Dermis blood vessel endothelial cell (primary cell): Measurements from ENCODE around the gene TSFM. TPM values are rescaled to one million over a fixed set of nuclear protein-coding genes. Genes with fewer than 3 reads are reported as not detected.

Experiments used
- DNase-seq: peaks from one replicate; pipeline ENCODE4 v3.0.0; 2010
- total RNA-seq: library from RNA; depleted of rRNA; stranded (reverse); fragments of >200 nt; gene quantifications from 2 replicates; pipeline ENCODE4 v1.2.3, GENCODE V29; 2014

The TSFM gene
- total RNA-seq, 1 donor from 2014 or later, result 23.0 TPM

DNA sequence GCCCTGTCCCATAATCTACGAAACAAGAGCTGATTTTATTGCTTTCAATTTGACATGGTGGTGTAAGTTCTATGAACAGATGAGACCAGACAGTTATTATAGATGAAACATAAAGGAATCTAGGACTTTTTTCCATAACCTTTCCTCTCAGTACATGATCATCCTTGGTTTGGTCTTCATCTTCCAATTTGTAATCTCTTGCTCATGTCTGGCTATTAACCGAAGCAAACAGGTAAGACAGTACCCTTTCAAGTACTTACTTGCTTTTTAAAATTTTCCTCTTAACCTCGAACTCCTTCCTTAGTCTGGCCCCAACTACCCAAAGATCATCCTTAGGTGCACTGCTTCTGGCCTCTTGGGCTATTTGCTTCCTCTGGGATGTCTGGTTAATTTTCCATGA, 36.6 kb upstream of the TSFM start:
- no peak for DNase-seq

DNA sequence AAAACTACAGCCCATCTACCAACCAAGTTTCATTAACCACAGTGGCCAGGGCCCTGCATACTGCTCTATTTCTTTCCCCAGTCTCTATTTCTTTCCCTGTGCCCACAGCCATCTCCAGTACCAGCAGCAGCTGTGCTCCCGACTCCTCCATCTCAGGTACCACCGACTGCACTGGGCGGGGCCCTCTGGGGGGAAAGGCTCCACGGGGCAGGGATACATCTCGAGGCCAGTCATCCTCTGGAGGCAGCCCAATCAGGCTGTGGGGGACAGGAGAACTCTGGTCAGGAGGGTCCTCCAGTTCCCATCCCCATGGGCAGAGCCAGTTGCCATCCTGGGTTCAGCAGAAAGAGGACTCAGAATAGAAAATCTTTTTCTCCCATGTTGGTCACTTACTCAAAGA, 33.5 kb upstream of the TSFM start:
- no peak for DNase-seq

DNA sequence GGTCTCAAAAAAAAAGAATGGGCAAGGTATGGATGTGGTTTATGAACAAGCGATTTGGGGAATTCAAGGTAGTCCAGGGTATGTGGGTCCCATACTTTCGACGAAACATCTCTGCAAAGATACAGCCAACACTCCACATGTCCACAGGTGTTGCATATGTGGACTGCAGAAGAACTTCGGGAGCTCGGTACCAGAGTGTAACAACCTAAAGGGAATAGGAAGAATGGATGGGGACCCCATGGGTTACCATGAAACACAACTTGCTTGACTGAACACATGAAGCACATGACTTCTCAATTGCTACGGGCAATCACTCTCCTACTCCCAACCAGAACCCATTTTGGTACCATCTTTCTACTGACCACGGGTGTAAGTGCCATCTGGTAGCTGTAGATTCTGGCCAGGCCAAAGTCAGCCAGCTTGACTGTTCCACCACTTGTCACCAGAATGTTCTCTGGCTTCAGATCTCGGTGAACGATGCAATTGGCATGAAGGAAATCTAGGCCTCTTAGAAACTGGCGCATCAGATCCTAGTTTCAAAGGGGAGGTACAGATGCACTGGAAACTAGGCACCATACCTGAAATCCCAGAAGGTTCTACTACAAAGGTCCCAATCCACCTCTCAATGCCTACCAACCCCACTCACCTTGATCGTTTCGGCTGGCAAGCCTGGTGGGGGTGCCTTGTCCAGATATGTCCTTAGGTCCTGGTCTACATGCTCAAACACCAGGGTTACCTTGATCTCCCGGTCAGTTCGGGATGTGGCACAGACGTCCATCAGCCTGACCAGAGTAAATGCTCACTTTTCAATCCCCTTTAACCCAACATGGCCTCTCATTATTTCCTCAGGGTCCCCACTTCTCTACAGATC, 31.8 kb upstream of the TSFM start:
- no peak for DNase-seq

DNA sequence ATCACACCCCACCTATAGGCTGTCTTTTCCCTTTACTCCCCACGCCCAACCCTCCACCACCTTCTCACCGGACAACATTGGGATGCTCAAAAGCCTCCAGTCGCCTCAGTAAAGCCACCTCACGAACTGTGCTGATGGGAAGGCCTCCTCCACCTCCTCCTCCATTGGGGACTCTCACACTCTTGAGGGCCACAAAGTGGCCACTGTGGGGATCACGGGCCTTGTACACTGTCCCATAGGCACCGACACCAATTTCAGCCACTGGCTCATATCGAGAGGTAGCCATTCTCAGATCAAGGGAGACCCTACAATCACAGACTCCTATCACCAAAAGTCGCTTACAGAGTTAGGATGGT, 31.2 kb upstream of the TSFM start:
- no peak for DNase-seq

- DNase-seq, result peak; percentile 100
These were observed 30.6 kb upstream of the TSFM start, which contains the start of gene CDK4 for GRCh38 chr12:57751788-57752667. CDK4 (minus strand) TSS chr12:57752310; CDS start chr12:57751717, 593 bp downstream.

GRCh38 chr12:57752668-57753000, 30.0 kb upstream of the TSFM start:
- no peak for DNase-seq

DNA sequence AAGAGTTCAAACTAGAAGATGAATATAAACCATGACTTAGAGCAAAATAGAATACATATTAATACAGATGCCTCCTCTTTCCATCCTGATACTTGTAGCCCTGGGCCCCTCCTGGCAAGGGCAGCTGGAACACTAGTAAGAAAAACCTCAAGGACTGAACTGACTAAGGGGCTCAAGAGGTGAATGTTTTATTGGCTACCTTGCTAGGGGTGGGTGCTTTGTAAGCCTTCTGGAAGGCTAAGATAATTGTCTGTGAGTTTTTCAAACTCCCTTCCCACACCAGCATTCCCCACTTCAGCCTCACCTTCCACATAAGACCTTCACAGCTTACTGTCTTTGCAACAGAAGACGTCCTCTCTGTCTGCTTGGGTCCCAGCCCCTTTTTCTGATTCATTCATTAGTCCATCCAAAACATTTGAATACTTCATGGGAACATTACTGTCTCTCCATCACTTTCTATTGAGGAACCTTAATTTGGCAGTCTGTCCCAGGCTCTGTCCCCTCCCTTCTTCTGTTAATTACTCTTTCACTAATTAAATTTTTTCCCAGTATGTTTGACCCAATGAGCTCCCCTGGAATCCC, 28.7 kb upstream of the TSFM start:
- no peak for DNase-seq

DNA sequence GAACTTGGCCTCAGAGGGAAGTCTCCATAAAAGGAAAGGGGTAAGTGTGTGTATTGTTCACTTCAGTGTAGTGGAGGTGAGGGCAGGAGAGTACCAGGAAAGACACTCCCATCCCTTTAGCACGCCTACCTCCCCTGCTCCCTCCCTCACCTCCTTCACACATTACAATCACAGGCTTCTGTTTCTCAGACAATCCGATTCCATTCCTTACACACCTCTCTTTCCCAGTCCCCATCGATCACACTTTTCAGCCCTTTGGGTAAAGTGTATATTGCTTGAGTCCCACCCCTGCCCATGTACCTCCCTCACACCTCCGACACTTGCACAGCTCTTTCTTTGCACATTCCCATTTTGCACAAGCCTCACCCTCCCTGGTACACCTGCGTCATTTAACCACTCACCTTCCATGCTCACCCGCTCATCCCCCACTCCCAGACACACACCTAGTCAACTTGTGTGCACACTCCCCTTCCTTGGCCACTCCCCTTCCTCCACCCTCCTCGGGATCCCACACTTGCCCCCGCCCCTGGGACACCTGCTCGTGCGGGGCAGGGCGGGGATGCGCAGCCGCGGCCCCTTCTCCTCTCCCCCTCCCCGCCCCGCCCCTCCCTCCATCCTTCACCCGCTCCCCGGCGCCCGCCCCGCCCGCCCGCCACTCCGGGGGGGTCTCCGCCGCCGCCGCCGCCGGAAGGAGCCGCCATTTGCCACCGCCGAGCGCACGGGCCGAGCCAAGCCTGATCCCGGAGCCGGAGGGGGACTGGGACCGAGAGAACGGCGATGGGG, 28.0 kb upstream of the TSFM start, which contains the start of gene MARCHF9:
Gene MARCHF9 (plus strand): TSS at position 693 of the 783 bp plus-strand sequence. CDS start 426 bp downstream, outside the sequence.
- DNase-seq, result no peak

DNA sequence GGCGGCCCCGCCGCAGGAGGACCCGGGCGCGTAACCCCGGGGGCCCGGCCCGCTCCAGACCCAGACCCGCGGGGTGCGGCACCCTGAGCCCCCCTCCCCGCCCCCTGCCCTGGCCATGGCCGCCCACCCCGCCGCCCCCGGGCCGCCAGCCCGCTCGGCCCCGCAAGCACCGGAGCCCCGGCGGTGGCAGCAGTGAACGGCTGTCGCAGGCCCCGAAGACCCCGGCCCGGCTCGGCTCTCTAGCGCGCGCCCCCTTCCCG, 27.5 kb upstream of the TSFM start:
- no peak for DNase-seq

- no peak for DNase-seq
These were observed 26.9 kb upstream of the TSFM start for GRCh38 chr12:57755454-57756372.

GRCh38 chr12:57756406-57757341, 25.9 kb upstream of the TSFM start:
- peak; percentile 70 for DNase-seq

DNA sequence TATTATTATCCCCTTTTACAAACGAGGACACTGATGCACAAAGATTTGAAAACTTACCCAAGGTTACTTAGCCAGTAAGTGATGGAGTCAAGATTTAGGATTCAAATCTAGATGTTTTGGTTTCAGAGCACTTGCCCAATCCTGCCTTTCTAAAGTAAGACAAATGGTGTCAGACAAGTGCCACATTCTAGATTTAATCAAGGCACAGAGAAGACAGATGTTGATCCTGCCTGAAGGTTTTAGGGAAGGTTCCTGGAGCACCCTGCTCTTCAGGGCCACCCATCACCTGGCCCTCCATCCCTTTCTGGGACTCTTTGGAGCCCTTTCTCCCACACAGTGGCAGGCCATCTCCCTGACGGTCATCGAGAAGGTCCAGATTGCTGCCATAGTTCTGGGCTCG, 24.8 kb upstream of the TSFM start:
- no peak for DNase-seq

- DNase-seq, result no peak
These were observed 23.8 kb upstream of the TSFM start for GRCh38 chr12:57758552-57759359.

DNA sequence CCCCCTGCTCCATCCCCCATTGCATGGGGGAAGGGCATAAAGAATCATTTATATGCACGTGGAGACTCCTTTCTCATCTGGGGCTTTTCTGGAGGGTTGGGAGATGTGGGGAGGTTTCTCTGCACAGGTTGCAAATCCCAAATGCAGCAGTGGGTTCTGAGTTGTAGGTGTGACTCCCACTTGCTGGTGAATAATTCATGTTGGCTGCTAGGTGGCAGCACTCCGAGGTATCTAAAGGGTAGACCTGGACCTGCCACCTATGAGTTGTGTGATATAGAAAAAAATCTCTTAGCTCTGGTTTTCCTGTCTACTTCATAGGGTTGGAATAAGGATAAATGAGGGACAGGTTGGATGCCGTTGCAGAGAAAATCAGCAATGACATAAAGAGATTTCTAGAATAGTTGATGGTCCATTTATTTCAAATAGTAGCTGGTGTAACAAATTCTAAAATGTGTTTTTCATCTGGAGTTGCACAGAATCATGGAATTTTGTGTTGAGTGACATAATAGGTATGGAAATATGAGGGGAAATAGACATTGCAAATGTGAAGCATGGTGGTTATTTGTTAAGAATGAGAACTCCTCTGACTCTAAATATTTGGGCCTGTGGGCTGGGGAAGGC, 23.1 kb upstream of the TSFM start:
- DNase-seq, result peak; percentile 61

- no peak for DNase-seq
These were observed 22.1 kb upstream of the TSFM start for GRCh38 chr12:57760347-57760982.

- no peak for DNase-seq
These were observed 21.1 kb upstream of the TSFM start for GRCh38 chr12:57761391-57761998.

DNA sequence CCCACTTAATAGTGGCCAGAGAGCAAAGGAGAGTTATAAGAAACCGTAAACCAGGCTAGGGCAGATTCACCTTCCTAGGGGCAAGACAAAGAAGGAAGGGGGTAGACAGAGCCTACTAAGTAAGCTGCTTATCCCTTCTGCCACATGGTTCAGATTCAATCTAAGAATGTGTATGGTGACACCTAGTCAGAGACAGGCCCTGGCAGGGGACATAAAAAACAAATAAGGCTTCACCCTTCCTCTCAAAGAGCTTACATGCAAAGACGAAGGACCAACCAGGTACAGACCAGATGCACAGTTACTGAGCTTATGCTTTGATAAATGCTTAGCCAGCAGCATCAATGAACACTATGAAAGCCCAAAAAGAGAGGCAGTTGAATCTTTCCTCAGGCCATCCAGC, 20.1 kb upstream of the TSFM start:
- no peak for DNase-seq
